HepG2 (cell line): ENCODE measurements around the gene FAM3D.

Experiments used
- CEBPB ChIP-seq: IDR thresholded peaks from 2 replicates; pipeline ENCODE4 v1.6.1; 2011; ENCODE audit warnings: low read depth, low read length, improper control_type of control experiment, borderline replicate concordance
- GABPA ChIP-seq, 2 experiments: IDR thresholded peaks; 2 replicates each; pipeline ENCODE4 v1.6.1; 2011 to 2016; ENCODE audit warnings: low read depth in 2 of 2, low read length in 1 of 2, missing biosample characterization in 1 of 2, missing genetic modification characterization in 1 of 2
- HMG20B ChIP-seq: conservative IDR thresholded peaks from 2 replicates; pipeline ENCODE4 v1.6.1; 2016; ENCODE audit warnings: missing genetic modification reagents, missing compliant biosample characterization
- KDM1A ChIP-seq: IDR thresholded peaks from 2 replicates; pipeline ENCODE4 v1.6.1; 2016; ENCODE audit warnings: missing compliant biosample characterization
- PCBP2 ChIP-seq: fragments of 200-400 bp; formaldehyde crosslinking; optimal IDR thresholded peaks from 2 replicates; pipeline ENCODE3; 2018; ENCODE audit warnings: low read length, low read depth; ENCODE audit not compliant: poor library complexity, severe bottlenecking
- REST ChIP-seq, 2 experiments: IDR thresholded peaks; 2 replicates each; pipeline ENCODE4 v1.6.1; 2011 to 2012; ENCODE audit warnings: low read length in 2 of 2, borderline replicate concordance in 1 of 2, low read depth in 1 of 2, mild to moderate bottlenecking in 1 of 2, moderate library complexity in 1 of 2
- ZHX1 ChIP-seq: sonication (generic); formaldehyde crosslinking; IDR thresholded peaks from 2 replicates; pipeline ENCODE4 v1.8.1; 2022; ENCODE audit warnings: low read depth, mild to moderate bottlenecking, missing genetic modification reagents
- ZNF513 ChIP-seq: sonication (generic); formaldehyde crosslinking; conservative IDR thresholded peaks from 2 replicates; pipeline ENCODE4 v1.5.0; 2020; ENCODE audit warnings: missing genetic modification reagents
- ZNF564 ChIP-seq: sonication (generic); formaldehyde crosslinking; IDR thresholded peaks from 2 replicates; pipeline ENCODE4 v1.8.1; 2023; ENCODE audit warnings: mild to moderate bottlenecking, missing genetic modification reagents
- TF ChIP-seq, protein P1 (sequence below): sonication (generic); formaldehyde crosslinking; IDR thresholded peaks from 2 replicates; pipeline ENCODE4 v1.5.0; 2020; ENCODE audit warnings: missing genetic modification reagents
- TF ChIP-seq, protein P2 (sequence below): sonication (generic); formaldehyde crosslinking; IDR thresholded peaks from 2 replicates; pipeline ENCODE4 v1.5.0; 2020; ENCODE audit warnings: mild to moderate bottlenecking, missing genetic modification reagents, moderate library complexity

DNA sequence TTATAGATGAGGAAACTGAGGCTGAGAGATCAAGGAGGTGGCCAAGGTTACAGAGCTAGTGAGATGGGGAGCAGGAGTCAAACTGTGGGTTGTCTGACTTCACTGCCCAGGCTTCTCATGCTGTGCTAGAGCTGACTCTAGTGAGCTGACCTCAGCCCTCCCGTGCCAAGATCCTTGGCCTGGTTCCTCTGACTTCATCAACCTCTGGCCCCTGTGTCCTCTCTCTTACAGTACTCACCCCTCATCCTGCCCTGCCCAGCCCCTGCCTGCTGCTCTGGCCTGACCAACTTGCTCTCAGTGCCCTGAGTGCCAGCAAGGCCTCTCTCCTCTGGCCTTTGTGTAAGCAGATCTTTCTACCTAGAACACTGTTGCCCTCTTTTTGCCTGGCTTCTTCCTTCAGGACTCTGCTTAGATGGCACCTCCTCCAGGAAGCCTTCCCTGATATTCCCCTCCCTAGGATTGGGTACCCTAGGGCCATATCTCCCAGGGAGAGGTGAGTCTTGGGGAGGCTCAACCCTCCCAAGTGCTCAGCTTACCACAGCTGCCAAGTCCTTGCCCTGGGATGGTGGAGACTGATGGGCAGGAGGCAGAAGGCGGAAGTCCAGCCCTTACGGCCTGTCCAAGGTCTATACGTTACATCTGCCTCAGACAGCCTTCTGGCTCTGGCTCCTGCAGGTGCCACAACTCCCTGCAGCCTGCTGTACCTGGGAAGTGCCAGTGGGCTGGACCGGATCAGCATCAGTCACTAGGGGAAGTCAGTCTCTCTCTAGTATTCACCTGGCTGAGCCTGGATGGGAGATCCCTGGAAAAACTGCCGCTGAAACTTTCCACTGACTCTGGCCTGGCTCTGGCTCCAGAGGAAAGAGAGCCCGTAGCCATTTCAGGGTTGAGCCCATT, 53.1 kb downstream of the FAM3D start:
- TF ChIP-seq, protein P1, sequence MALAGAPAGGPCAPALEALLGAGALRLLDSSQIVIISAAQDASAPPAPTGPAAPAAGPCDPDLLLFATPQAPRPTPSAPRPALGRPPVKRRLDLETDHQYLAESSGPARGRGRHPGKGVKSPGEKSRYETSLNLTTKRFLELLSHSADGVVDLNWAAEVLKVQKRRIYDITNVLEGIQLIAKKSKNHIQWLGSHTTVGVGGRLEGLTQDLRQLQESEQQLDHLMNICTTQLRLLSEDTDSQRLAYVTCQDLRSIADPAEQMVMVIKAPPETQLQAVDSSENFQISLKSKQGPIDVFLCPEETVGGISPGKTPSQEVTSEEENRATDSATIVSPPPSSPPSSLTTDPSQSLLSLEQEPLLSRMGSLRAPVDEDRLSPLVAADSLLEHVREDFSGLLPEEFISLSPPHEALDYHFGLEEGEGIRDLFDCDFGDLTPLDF (CRISPR knock-in tag): no peak
- TF ChIP-seq CEBPB: no peak
- TF ChIP-seq GABPA (IDR thresholded peaks at IDR 0.05; ENCODE audit: low read depth, low read length): no peak
- TF ChIP-seq GABPA (CRISPR knock-in tag; IDR thresholded peaks at IDR 0.05; ENCODE audit: low read depth): no peak
- no peak for TF ChIP-seq REST (IDR thresholded peaks at IDR 0.05; ENCODE audit: borderline replicate concordance in 1 of 2, low read depth in 1 of 2, low read length in 2 of 2)
- TF ChIP-seq ZNF564: no peak
- no peak for TF ChIP-seq PCBP2
- no peak for TF ChIP-seq KDM1A
- TF ChIP-seq ZHX1 (CRISPR knock-in tag): no peak
- TF ChIP-seq HMG20B (CRISPR knock-in tag): no peak
- TF ChIP-seq ZNF513 (CRISPR knock-in tag): no peak
- TF ChIP-seq, protein P2, sequence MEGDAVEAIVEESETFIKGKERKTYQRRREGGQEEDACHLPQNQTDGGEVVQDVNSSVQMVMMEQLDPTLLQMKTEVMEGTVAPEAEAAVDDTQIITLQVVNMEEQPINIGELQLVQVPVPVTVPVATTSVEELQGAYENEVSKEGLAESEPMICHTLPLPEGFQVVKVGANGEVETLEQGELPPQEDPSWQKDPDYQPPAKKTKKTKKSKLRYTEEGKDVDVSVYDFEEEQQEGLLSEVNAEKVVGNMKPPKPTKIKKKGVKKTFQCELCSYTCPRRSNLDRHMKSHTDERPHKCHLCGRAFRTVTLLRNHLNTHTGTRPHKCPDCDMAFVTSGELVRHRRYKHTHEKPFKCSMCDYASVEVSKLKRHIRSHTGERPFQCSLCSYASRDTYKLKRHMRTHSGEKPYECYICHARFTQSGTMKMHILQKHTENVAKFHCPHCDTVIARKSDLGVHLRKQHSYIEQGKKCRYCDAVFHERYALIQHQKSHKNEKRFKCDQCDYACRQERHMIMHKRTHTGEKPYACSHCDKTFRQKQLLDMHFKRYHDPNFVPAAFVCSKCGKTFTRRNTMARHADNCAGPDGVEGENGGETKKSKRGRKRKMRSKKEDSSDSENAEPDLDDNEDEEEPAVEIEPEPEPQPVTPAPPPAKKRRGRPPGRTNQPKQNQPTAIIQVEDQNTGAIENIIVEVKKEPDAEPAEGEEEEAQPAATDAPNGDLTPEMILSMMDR (CRISPR knock-in tag): no peak
